Measurements from ENCODE around the gene SNAPIN.

DNA sequence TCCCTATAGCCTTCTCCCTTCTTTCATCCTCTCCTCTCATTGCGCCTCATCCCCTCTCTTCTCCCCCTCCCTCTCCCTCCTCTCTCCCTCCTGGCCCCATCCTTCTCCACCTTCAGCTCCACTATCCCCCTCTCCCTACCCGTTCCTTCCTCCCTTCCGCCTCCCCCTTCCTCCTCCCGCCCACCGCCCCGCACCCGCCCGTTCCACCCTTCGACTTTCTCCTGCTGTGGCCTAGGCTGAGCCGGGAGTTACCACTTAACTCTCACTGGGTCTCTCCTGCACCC is 21.6 kb downstream of the SNAPIN start:
- no peak for TF ChIP-seq POLR2AphosphoS5 (IDR thresholded peaks at IDR 0.05; ENCODE audit: low read depth, low read length)
- no peak for TF ChIP-seq TAF1 (IDR thresholded peaks at IDR 0.05; ENCODE audit: borderline replicate concordance, insufficient read depth, low read length)
- TF ChIP-seq, protein P1, sequence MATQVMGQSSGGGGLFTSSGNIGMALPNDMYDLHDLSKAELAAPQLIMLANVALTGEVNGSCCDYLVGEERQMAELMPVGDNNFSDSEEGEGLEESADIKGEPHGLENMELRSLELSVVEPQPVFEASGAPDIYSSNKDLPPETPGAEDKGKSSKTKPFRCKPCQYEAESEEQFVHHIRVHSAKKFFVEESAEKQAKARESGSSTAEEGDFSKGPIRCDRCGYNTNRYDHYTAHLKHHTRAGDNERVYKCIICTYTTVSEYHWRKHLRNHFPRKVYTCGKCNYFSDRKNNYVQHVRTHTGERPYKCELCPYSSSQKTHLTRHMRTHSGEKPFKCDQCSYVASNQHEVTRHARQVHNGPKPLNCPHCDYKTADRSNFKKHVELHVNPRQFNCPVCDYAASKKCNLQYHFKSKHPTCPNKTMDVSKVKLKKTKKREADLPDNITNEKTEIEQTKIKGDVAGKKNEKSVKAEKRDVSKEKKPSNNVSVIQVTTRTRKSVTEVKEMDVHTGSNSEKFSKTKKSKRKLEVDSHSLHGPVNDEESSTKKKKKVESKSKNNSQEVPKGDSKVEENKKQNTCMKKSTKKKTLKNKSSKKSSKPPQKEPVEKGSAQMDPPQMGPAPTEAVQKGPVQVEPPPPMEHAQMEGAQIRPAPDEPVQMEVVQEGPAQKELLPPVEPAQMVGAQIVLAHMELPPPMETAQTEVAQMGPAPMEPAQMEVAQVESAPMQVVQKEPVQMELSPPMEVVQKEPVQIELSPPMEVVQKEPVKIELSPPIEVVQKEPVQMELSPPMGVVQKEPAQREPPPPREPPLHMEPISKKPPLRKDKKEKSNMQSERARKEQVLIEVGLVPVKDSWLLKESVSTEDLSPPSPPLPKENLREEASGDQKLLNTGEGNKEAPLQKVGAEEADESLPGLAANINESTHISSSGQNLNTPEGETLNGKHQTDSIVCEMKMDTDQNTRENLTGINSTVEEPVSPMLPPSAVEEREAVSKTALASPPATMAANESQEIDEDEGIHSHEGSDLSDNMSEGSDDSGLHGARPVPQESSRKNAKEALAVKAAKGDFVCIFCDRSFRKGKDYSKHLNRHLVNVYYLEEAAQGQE (IDR thresholded peaks at IDR 0.05; ENCODE audit: insufficient read depth in 1 of 2, low read depth in 2 of 2, low read length in 2 of 2) = no peak
